Loucy (cell line): Measurements from ENCODE around the gene SDK2.

Source experiments
- CTCF ChIP-seq: fragments of 200-600 bp; sonication (generic); conservative IDR thresholded peaks from 2 replicates; pipeline ENCODE4 v1.5.1; 2014; ENCODE audit warnings: mild to moderate bottlenecking, antibody characterized with exemption, low read length
- EZH2phosphoT487 ChIP-seq: fragments of 200-600 bp; IDR thresholded peaks from 2 replicates; pipeline ENCODE4 v1.6.1; 2018; ENCODE audit warnings: antibody characterized with exemption, mild to moderate bottlenecking, moderate library complexity, borderline replicate concordance

GRCh38 chr17:73348829-73349095 is 295.5 kb downstream of the SDK2 start:
- TF ChIP-seq CTCF = no peak
- TF ChIP-seq EZH2phosphoT487 = no peak
